Coronary artery (tissue), 2 donors: ENCODE results near the gene KPTN.

Experiments used
- DNase-seq: peaks from one replicate; pipeline ENCODE4 v3.0.0-alpha.2; 2017; ENCODE audit warnings: low spot score
- H3K27ac ChIP-seq, 2 donors: fragments of 200-600 bp; sonication (generic); one replicate each; pipeline ENCODE4 v1.5.1; 2016 to 2019
- H3K4me3 ChIP-seq: fragments of 200-600 bp; sonication (generic); 2 replicates; pipeline ENCODE4 v1.5.1; 2016; ENCODE audit warnings: mild to moderate bottlenecking, moderate library complexity
- TF ChIP-seq, protein P1 (sequence below): fragments of 200-600 bp; sonication (generic); IDR thresholded peaks from one replicate; pipeline ENCODE4 v1.5.1; 2019; ENCODE audit warnings: antibody characterized with exemption

The KPTN gene

DNA sequence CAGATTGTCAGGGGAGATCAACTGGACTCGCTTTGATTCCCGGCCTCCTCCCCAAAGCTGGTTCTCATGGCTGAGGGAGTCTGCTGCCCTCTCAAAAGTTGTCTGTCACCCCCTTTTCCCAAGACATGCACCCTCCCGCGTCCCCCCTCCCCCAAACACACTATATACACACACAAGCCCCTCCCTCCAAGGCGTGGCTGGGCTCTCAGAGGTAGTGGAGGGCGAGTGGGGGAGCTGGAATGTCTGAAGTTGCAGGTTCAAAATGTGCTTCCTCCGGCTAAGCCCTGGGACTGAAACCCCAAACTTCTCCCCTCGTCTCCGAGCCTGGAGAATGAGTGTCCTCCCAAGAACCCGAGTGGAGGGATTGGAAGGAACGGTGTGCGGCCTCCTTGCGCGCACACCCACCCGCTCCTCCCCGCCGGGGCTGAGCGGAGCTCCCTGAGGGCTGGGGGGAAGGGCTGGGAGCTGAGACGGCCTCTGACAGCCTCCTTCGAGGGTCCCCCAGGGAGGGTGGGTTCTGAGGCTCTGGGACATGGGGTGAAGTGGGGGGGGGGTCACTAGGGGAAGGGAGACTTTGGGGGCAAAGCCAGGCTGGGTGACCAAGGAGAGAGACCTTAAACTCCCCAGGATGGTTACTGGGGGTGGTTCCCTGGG lies 54.8 kb downstream of the KPTN start:
- Histone ChIP-seq H3K27ac (no peak overlapping the region), H3K4me3 (no peak overlapping the region)
- no peak for DNase-seq
- TF ChIP-seq, protein P1, sequence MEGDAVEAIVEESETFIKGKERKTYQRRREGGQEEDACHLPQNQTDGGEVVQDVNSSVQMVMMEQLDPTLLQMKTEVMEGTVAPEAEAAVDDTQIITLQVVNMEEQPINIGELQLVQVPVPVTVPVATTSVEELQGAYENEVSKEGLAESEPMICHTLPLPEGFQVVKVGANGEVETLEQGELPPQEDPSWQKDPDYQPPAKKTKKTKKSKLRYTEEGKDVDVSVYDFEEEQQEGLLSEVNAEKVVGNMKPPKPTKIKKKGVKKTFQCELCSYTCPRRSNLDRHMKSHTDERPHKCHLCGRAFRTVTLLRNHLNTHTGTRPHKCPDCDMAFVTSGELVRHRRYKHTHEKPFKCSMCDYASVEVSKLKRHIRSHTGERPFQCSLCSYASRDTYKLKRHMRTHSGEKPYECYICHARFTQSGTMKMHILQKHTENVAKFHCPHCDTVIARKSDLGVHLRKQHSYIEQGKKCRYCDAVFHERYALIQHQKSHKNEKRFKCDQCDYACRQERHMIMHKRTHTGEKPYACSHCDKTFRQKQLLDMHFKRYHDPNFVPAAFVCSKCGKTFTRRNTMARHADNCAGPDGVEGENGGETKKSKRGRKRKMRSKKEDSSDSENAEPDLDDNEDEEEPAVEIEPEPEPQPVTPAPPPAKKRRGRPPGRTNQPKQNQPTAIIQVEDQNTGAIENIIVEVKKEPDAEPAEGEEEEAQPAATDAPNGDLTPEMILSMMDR: no peak

DNA sequence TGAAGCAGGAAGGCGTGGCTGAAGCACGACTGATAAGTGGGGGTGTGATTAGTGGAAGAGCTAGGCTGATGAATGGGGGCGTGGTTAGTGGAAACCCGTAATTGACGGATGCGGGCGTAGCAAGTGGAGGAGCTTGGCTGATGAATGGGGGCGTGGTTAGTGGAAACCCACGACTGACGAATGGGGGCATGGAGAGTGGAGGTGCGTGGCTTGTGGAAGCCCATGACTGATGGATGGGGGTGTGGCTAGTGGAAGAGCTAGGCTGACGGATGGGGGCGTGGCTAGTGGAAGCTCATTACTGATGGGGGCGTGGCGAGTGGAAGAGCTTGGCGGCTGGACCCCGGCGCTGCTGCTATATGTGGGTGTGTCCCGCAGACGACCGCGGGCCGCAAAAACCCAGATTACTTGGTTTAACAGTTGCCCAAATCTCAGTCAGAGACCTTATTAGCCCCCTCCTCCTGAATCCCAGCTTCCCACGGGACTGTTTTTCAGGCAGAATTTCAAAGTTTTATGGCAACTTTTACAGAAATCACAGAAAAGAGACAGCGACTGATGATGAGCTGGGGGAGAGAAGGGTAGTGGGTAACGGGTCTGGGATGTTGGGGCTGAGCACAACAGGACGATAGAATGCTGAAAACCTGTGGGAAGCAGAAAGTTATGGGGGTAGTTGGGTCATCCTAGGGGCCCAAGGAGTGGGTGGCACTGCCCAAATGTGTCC lies 55.7 kb downstream of the KPTN start:
- TF ChIP-seq, protein P1: no peak
- no peak for DNase-seq
- Histone ChIP-seq H3K4me3 (peak overlapping the region; percentile 15), H3K27ac (no peak overlapping the region)

DNA sequence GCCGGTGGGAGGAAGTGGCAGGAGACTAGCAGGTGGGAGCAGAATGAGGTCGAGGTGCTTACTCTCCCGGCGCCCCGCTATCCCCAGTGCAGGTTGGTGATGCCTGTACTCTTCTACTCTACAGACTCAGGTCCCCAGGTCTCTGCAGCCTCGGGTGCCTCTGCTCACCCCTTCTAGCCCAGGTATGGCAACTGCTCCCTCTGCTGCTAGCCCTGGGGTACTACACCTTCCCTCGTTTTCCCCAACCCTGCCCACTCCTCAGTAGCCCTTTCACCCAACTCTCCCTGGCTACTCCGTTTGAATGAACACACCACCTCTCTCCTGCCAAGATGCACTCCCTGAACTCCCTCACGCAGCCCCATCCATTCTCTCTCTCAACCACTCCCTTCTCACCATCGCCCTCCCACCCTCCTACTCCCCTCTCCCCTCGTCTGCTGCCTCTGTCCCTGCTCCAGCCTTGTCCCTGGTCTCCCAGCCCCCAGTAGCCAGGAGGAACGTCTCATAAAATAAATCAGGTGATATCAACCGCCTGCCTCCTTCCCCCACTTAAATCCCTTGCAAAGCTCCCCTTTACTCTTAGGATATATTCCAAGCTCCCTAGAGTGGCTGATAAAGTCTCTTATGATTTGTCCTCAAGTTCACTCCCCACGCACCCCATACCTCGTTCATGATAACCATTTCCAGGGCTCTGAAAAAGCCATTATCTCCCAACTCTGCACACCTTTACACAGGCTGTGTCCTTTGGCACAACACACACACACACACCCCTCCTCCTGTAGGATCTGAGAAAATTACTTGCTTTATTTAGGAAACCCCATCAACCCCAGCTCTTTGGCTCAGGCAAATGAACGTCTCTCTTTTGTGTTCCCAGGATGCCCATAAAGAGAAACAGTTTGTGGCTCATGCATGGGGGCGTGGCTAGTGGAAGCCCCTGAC lies 56.5 kb downstream of the KPTN start:
- H3K4me3 ChIP-seq: peak overlapping the region; percentile 15

More for the DNA sequence above, 56.5 kb downstream of the KPTN start:
- no peak overlapping the region for H3K27ac ChIP-seq
- no peak for DNase-seq
- TF ChIP-seq, protein P1: peak; percentile 75
